ENCODE data around the gene RBP2. TPM values are rescaled to one million over a fixed set of nuclear protein-coding genes. Genes with fewer than 3 reads are reported as not detected.

The RBP2 gene
- total and polyA plus RNA-seq, 8 donors: 2.9 to 52.7 TPM; not detected in 6

DNA sequence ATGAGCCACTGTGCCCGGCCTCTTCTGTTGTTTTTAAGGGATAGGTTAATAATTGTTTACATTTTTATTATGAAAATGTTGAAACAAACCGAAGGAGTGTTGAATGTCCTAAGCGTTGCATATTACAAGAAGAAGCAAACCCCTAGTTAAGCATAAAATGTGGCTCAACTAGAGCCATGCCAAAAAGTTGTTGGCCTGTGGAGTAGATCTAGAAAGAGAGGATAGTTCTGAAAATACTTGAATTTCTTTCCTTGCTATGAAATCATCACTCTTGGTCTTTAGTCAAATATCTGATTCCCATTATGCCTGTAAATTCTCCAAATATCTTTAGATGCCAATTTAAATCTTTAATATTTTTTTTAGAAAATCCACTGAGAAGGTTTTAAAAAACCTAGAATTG, 12.8 kb downstream of the RBP2 start:
- no peaks in the 10 kb centered on the region for H3K36me3 ChIP-seq
- intact Hi-C loops (cut with DNase I; ENCODE audit: low total_unique reads): no loop called here
- WGBS, 5 donors: 57 to 95% (median 72%) methylated on average over 3 of the region's 3 CpGs
- no peaks in the 10 kb centered on the region for H3K9me3 ChIP-seq
- H3K4me1 ChIP-seq: no peaks in the 10 kb centered on the region
- no peaks in the 10 kb centered on the region for H3K27me3 ChIP-seq
- H3K27ac ChIP-seq: no peak overlapping the region
- no peak overlapping the region for H3K4me3 ChIP-seq
- DNase-seq: no peak
- TF ChIP-seq, protein P1, sequence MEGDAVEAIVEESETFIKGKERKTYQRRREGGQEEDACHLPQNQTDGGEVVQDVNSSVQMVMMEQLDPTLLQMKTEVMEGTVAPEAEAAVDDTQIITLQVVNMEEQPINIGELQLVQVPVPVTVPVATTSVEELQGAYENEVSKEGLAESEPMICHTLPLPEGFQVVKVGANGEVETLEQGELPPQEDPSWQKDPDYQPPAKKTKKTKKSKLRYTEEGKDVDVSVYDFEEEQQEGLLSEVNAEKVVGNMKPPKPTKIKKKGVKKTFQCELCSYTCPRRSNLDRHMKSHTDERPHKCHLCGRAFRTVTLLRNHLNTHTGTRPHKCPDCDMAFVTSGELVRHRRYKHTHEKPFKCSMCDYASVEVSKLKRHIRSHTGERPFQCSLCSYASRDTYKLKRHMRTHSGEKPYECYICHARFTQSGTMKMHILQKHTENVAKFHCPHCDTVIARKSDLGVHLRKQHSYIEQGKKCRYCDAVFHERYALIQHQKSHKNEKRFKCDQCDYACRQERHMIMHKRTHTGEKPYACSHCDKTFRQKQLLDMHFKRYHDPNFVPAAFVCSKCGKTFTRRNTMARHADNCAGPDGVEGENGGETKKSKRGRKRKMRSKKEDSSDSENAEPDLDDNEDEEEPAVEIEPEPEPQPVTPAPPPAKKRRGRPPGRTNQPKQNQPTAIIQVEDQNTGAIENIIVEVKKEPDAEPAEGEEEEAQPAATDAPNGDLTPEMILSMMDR (IDR thresholded peaks at IDR 0.05): no peak
- TF ChIP-seq EP300 (IDR thresholded peaks at IDR 0.05) (no peak), POLR2AphosphoS5 (IDR thresholded peaks at IDR 0.05) (no peak), POLR2A (IDR thresholded peaks at IDR 0.05) (no peak)

DNA sequence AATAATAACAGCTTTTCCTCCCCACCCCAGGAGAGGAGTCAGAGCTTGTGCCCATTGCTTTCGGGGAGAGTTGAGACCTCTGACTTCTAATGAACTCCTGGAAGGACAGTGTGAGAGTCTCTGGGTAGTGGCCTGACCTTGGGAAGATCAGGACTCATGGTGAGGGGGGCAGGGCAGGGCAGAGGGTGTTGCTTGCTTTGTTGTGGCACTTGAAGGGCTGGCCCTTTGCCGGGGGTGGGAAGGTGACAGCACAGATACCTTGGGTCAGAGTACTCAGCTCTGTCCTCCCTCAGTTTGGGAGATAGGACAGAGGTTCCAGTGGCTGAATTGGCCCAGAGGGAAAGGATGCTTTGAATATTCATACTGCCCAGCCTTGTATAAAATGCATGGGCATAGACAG, 15.8 kb downstream of the RBP2 start:
- Histone ChIP-seq H3K9me3 (no peaks in the 10 kb centered on the region), H3K4me3 (no peak overlapping the region), H3K4me1 (no peaks in the 10 kb centered on the region), H3K27ac (no peak overlapping the region), H3K36me3 (no peaks in the 10 kb centered on the region), H3K27me3 (no peaks in the 10 kb centered on the region)
- 58 to 72% (median 70%) methylated on average over 2 of the region's 2 CpGs for WGBS, 5 donors
- DNase-seq: no peak
- TF ChIP-seq, protein P1 (IDR thresholded peaks at IDR 0.05): no peak
- TF ChIP-seq POLR2AphosphoS5 (IDR thresholded peaks at IDR 0.05): no peak
- no peak for TF ChIP-seq POLR2A (IDR thresholded peaks at IDR 0.05)
- no peak for TF ChIP-seq EP300 (IDR thresholded peaks at IDR 0.05)
- intact Hi-C loops (cut with DNase I; ENCODE audit: low total_unique reads): no loop called here

DNA sequence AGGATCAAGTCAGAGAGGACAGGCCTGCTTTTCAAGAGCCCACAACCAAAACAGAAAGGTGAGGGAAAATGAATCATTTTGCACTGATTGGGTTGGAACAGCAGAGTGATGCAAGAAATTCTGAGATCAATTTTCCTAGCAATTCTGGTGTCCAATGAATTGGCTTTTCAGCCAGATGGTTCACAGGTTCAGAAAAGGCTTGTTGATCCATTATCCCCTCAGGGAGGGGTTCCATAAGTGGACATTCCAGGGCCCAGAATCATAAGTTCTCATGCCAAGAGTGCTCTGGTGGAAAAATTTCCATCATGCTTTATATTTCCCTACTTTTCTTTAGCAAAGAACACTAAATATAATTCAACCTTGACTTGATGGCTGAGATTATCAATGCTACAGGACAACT, 16.2 kb downstream of the RBP2 start:
- H3K4me1 ChIP-seq: no peaks in the 10 kb centered on the region
- H3K36me3 ChIP-seq: no peaks in the 10 kb centered on the region
- intact Hi-C loops (cut with DNase I; ENCODE audit: low total_unique reads): no loop called here
- no peak for DNase-seq
- no peaks in the 10 kb centered on the region for H3K9me3 ChIP-seq
- H3K4me3 ChIP-seq: no peak overlapping the region
- no peaks in the 10 kb centered on the region for H3K27me3 ChIP-seq
- no peak overlapping the region for H3K27ac ChIP-seq
- no peak for TF ChIP-seq EP300 (IDR thresholded peaks at IDR 0.05)
- no peak for TF ChIP-seq POLR2AphosphoS5 (IDR thresholded peaks at IDR 0.05)
- TF ChIP-seq POLR2A (IDR thresholded peaks at IDR 0.05): no peak
- TF ChIP-seq, protein P1 (IDR thresholded peaks at IDR 0.05): no peak

DNA sequence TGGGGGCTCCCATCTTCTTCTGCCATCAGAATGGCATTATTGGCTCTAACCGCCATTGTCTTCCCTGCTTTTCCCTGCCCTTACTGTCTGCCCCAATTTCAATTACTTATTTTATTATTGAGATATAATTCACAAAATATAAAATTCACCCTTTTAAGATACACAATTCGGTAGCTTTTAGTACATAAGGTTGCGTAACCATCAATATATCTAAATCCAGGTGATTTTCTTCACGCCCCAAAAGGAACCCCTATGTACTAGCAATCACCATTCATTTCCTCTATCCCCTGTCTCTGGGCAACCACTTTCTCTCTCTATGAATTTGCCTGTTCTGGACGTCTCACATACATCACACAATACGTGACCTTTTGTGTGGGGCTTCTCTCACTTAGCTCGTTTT, 18.0 kb downstream of the RBP2 start:
- TF ChIP-seq POLR2A (IDR thresholded peaks at IDR 0.05) (no peak), EP300 (IDR thresholded peaks at IDR 0.05) (no peak), POLR2AphosphoS5 (IDR thresholded peaks at IDR 0.05) (no peak)
- TF ChIP-seq, protein P1 (IDR thresholded peaks at IDR 0.05): no peak
- WGBS, 5 donors: 80 to 92% (median 87%) methylated on average over 7 of the region's 7 CpGs
- H3K27ac ChIP-seq: no peak overlapping the region
- no peaks in the 10 kb centered on the region for H3K27me3 ChIP-seq
- H3K4me3 ChIP-seq: no peak overlapping the region
- intact Hi-C loops (cut with DNase I; ENCODE audit: low total_unique reads): no loop called here
- no peaks in the 10 kb centered on the region for H3K36me3 ChIP-seq
- no peak for DNase-seq
- no peaks in the 10 kb centered on the region for H3K4me1 ChIP-seq
- no peaks in the 10 kb centered on the region for H3K9me3 ChIP-seq
